Endometrial microvascular endothelial cells (primary cell): Measurements from ENCODE around the gene KCNG4. TPM values are rescaled to one million over a fixed set of nuclear protein-coding genes. Genes with fewer than 3 reads are reported as not detected.

Source experiments
- in situ Hi-C: cut with HindIII; loops from 2 replicates; pipeline ENCODE4 v1.10.0; 2017; ENCODE audit warnings: low sequenced_read_pairs, low pct_unique_long_range_greater_than_20kb; ENCODE audit errors: inconsistent ontology term
- total RNA-seq: library from RNA; depleted of rRNA; stranded (reverse); fragments of >200 nt; gene quantifications from one replicate; pipeline ENCODE4 v1.2.3, GENCODE V29; 2015; ENCODE audit errors: inconsistent ontology term

Gene KCNG4
- total RNA-seq, 1 donor from 2014 or later, result not detected

DNA sequence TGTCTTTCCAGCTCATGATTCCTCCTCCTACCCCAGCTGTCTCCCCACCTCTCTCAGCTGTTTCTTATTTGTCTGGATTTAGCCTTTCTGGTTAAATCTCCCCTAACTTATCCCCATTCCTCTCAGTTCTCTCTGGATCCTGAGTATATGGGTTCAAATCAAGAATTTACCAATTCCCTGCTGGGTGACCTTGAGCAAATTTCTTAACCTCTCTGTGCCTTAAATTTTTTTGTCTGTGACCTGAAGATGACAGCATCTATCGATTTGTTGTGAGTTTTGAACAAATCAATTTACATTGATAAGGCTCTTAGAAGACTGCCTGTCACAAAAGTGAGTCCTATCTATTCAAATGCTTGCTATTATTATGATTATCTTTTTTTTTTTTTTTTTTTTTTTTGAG lies 2.0 kb upstream of the KCNG4 start:
- in situ Hi-C loops, result no loop called here

DNA sequence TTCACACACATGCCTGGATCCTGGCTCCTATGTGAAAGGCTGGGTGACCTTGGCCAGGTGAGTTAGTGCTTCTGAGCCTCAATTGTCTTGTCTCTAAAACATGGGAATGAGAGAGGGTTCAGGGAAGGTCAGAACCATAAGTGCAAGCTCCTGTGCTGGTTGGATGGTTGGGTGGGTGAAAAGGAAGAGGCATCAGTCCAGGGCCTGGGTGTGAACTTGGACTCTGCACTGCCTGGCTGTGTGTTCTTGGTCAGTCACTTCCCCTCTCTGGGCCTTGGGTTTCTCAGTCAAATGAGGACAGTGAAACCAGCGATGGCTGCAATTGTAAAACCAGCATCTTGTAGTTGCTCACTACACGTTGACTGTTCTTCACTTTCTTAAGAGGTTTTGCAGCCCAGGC lies 643 bp upstream of the KCNG4 start:
- in situ Hi-C loops, result no loop called here

DNA sequence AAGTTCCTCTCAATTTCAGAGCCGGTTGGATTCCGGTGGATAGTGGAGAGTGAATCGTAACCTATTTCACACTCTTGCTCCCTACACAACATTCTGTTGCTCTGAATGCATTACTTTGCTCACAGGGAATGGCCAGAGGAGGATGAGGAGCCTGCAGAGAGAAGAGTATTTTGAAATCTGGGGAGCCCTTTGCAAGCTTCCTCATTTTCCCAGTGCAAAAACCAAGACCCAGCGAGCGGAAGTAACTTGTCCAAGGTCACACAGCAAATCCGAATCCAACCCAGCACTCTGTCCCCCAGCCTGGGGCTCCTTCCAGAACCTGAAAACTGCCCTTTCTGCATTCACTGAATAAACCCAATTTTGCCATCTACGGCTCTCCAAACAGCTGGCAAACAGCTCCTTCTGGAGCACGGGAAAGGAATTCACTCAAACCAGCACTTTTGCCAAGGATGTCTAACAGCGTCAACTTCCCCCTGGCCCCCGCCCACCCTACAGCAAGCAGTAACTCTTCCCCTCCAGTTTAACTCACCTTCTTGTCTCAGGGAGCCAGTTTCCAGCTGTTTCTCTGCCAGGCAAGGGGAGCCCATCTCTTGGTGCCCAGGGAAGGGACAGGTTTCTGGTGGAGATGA lies 557 bp downstream of the KCNG4 start:
- in situ Hi-C loops, result no loop called here

DNA sequence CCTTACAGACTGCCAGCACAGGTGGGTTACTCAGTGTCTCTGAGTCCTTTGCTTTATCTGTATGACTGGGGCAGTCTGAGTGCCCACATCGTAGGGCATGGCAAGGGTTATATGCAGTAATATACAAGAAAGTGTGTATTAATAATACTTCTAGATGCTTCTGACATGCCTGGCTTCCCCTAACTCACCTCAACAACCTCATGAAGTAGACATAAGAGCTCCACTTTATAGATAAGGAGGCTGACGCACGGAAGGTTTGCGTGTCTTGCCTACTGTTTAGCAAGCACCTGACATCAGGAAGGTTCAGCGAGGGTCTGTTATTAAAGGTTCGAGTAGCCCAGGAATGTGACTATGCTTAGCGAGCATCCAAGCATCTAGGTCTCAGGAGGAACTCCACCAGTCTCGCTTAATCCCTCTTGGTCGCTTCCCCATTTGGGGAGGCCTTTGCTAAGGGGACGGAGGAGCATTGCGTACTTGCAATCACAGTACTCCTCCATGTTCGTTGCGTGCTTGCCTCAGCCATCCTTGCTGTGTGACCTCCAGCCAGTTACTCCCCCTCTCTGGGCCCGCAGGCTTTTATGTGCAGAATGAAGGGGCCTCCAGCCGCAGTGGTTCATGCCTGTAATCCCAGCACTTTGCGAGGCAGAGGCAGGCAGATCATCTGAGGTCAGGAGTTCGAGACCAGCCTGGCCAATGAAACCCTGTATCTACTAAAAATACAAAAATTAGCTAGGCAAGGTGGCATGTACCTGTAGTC lies 1.6 kb downstream of the KCNG4 start:
- in situ Hi-C loops, result no loop called here

DNA sequence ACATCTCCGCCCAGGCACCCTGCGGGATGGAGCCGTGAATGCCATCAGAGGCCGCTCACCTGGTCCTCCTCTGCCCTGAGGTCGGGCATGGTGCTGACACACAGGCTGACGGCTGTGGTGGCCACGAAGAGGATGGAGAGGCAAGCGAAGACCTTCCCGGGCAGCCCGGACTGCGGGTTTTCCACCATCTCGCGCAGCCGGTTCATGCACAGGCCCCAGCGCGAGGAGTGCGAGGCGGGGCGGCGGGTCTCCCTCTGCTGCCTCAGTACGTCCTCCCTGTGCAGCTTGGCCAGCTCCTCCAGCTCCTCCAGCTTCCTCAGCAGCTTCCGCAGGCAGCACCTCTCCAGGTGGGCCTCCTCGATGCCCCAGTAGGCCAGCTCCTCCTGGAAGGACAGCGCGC lies 3.1 kb downstream of the KCNG4 start:
- in situ Hi-C loops, result no loop called here

DNA sequence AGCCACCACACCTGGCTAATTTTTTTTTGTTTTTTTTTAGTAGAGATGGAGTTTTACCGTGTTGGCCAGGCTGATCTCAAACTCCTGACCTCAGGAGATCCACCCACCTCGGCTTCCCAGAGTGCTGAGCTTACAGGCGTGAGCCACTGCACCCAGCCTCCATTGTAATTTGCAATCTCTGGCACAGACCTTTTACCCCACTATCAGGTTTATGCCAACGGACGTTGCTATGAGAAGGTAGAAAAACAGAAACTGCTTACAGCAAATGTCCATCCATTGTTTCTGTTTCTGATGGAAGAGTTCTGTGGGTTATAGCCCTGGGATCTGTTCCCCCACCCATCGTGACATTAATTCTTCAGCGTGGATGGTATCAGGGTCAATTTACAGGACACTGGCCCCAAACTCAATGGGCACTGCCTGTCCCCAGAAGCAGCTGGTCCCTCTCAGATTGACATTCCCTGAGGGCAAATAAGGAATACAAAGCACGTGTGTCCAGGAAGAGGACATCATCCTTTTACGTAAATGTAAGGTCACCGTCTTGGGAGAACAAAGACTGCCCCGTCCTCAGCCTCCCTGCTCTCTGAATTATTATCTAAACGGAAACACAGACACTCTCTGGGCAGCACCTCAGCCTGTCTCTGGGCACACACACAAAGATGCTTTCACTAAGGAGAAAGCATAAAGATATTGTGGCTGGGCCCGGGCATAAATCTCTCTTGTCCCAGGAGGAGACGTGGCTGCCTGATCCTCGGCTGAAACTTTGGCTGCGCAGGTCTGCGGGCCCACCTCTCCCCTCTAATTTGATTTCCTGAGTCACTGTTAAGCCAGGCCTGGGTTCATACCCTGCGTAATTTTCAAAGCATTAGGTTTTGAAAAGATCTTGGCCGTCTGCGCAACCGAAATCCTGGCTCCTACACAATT lies 5.2 kb downstream of the KCNG4 start:
- in situ Hi-C loops, result no loop called here

DNA sequence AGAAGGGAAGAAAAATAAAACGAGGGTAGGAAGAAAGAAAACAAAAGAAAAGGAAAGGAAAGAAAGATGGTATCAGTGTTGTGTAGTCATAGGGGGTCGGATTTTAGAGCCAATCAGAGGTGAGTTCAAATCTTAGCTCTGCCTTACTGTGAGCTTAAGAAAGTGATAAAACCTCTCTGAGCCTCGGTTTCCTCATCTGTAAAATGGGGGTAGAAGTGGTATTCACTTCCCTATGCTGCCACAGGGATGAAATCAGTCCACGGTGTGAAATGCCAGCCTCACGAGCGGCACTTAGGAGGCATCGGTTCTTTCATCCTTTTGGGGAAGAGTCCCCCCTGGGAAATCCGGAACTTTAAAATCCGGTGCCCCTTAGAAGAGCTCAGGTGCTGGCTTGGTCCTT lies 6.1 kb downstream of the KCNG4 start:
- in situ Hi-C loops, result no loop called here

DNA sequence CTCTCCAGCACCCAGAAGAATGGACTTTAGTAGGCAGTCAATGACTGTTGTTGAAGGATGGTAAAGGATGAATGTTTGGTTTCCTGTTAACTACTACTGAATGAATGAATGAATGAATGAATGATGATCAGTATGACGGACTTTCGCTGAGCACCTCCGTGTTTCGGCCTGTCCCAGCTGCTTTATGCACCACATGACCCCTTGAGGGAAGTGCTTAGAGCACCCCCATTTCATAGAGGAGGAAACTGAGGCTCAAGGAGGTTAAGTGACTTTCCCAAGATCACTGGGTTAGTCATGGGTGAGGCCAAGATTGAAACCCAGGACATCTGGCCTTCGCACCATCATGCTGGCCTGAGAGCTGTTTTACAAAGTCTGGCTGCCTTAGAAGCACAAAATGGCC lies 6.8 kb downstream of the KCNG4 start:
- in situ Hi-C loops, result no loop called here

DNA sequence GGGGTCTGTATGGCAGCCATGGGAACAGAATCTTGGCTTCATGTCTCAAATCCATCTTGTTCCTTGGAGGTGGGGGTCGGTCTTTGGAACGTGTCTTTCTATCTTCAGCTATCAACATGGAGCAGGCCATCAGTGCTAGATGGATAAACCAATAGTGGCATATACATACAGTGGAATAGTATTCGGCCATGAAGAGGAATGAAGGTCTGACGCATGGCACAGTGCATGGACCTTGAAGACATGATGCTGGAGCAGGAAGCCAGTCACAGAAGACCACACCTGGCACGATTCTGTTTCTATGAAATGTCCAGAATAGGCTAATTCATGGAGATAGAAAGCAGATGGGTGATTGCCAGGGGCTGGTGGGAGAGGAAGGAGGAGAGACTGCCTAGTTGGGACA lies 7.8 kb downstream of the KCNG4 start:
- in situ Hi-C loops, result no loop called here

DNA sequence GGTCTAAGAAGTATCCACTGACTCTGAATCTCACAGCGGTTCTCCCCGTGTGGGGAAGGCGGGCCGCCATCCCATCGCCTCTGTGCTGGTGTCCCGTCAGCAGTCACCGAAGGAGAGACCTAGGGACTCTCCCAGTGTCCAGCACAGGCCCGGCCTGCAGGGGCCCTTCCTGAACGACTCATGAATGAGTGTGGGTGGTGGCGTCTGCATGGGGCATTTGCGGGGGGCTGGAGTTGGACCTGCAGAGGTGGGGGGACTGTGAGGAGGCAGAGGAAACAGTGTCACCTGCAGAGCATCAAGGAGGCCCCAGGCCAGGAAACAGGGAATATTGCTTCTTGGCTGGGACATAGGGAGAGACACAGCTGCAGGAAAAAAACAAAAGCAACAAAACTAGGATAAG lies 10.3 kb downstream of the KCNG4 start:
- in situ Hi-C loops, result no loop called here

DNA sequence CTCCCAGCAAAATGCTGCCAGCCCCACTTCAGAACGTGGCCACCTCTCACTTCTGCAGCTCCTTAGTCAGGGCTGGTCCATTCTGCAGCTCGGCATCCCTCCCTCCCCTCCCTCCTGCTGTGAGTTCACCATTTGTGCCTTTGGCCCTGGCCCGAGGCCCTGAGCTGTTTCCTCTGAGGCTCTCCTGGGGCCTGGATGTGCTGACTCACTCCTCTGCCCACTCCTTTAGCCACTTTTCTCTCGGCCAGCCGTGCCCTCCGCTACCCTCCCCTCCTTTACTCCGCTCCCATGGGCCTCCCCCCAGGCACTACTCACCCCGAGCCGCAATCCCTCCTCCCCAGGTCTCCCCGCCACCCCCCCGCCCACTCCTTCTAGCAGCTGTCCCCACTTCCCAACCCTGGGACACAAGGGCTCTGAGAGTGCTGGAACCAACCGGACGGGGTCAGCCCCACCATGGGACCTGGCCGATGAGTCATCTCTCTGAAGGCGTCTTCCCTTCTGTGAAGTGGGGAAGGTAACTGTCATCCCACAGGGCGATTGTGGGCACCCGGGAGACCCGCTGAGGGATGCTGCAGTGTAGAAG lies 11.5 kb downstream of the KCNG4 start:
- in situ Hi-C loops, result no loop called here

DNA sequence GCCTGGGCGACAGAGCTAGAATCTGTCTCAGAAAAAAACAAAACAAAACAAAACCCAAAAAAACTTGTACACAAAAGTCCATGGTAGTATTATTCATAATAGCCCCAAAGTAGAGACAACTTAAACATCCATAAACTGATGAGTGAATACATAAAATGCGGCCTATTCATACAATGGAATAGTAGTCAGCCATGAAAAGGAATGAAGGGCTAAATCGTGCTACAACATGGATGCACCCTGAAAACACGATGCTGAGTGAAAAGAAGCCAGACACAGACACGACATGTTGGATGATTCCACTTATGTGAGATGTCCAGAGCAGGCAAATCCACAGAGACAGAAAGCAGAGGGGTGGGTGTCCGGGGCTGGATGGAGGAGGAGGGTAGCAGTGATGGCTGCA lies 12.3 kb downstream of the KCNG4 start:
- in situ Hi-C loops, result no loop called here

DNA sequence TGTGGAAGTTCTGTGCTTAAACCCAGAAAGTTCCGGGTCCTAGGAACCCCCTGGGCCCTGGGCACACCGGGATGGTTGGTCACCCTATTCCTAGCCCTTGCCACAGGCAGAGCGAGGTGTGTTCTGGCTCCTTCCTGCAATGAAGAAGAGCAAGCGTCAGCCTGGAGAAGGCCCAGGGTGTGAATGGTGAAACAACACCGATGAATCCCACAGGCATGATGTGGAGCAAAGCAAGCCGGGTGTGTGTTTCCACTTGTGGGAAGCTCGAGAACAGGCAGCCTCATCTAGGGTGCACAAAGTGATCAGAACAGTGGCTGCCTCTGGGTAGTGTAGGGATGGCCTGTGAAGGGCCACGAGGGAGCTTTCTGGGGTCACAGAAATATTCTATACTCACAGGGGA lies 13.8 kb downstream of the KCNG4 start:
- in situ Hi-C loops, result no loop called here

DNA sequence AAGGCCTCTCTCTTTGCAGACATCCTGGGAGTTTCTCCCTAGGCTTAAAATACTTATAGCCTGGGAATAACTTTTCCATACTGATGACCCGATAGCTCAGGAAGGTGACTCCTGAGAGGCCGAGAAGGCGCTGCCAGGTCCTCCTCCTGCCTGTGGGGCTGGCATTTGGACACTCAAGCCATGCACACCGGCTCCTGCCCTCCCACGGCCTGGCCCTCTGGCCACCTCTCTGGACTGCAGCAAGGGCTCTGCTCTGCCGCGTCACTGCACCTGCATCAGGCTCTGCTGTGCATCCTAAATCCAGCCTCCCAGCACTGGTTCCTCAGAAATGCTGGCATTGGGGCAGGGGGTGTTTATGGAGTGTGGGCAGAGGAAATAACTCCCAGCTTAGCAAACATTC lies 14.2 kb downstream of the KCNG4 start:
- in situ Hi-C loops, result no loop called here

DNA sequence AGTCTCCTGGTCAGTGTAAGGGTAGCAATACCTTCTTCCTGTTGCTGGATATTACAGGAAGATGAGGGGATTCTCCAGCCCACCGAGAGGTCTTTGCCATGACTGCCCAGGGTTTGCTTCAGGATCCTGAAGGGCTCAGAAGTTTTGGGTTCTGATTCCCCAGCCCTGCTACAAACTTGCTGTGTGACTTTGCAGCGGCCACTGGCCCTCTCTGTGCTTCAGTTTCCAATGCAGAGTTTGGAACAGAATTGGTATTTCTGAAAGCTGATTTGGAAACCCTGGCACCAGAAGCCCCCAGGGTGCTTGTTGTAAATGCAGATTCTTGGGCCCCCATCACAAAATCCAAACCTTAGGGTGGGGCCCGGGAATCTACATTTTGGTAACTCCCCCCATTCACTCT lies 14.7 kb downstream of the KCNG4 start:
- in situ Hi-C loops, result no loop called here

DNA sequence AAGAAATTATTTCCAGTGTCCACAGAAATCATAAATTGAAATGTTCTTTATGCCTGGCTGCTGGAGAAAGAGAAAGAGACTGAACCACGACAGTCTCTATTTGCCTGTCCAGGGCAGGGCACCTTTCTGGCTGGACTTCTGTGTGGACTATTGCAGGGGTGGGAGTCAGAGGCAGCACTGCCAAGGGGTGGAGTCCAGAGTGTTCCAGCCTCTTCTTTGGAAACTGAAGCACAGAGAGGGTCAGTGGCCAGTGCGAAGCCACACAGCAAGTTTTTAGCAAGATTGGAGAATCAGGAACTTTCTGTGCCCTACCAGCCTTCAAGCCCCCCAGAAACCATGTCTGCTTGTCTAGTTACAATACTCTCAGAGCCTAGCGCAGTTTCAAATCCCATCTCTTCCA lies 15.3 kb downstream of the KCNG4 start:
- in situ Hi-C loops, result no loop called here

DNA sequence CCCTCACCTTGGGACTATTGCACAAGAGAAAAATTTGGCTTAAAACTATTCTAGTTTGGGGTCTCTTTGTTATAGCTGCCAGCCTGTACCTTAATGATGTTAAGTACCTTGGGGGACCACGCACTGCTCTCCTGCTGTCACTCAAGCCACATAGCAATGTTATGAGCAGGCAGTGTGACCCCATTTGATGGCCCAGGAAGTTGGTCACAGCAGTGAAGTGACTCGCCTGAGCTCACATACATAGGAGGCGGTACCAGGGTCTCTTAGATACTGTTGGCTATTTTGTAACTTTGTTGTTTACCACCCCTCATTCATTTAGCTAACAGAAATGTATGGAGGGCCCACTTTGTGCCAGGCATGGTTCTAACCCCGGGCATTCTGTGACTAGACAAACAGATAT lies 16.4 kb downstream of the KCNG4 start:
- in situ Hi-C loops, result no loop called here

DNA sequence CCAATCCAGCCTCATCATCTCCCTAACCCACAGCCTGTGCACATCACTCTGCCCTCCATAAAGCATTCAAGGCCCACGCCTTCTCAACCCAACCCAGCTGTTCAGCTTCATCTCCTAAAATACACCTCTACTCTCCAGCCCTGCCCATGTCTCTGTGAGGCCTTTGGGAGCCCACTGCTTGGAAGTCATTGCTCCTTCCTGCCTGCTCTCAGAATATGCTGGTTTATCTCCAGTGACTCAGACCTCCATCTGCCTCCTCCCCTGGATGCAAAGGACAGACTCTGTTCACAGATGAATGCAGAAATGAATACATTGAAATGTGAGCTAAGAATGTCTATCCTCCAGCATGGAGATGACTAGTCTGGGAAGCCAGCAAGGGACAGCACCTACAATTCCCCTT lies 19.0 kb downstream of the KCNG4 start:
- in situ Hi-C loops, result no loop called here

DNA sequence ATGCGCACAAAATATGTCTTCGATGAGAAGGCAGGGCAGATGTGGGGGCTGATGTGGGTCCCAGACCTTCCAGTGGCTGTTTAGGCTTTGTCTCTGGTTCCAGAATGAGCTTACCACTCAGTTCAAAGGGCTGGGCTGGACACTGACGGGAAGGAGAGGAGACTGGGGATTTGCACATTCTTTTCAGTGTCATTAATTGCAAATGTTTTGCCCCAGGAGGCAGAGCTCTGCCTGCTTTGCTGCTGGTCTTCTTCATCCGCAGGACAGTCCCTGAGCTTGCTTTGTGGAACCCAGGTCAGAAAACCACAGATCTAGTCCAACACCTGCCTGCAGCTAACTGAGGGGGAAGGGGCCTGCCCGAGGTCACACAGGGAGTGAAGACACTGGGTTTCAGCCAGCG lies 20.9 kb downstream of the KCNG4 start:
- in situ Hi-C loops, result no loop called here
